ENCODE results near the gene MBLAC1.

The MBLAC1 gene

DNA sequence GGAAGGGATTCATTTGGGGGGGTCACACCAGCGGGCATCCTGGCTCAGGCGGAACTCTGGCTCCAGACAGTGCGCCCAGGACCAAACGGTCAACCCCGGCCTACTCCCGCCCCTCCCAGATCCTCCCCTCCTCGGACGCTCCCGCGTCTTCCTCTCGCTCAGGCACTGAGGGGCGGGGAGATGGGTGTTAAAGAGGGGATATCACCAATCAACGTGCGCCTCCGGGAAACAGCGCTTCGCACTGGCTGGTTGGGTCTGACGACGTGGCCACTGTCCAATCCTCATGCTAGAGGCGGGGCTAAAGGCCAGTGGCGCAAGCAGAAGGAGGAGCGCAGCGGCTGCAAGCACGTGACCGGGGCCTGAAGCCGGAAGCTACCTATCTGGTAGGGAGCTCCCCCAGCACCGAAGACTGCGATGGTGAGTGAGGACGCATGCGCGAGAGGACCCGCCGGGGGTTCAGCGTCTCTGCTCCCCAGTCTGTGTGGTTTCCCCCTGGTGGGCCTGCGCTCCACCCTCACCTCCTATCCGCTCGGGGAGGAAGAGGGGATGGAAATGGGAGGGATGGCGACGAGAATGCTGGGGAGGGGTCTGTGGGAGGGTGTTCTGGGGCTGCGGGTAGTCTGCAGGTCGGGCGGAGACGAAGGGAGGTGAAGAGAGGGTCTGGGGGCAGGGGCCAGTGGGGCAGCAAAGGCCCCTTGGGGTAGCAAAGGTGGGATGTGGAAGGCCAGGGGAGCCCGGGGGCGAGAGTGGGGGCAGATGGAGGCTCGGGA is 22.0 kb downstream of the MBLAC1 start, which contains the start of gene LAMTOR4:
TSS of gene LAMTOR4 (plus strand) at position 360 of the 770 bp plus-strand sequence. CDS start at position 415, 55 bp downstream.
- DNase-seq (ENCODE audit: low read depth, low spot score): peak; percentile 96
- peak within 1 kb of the TSS; percentile 55 for H3K27ac ChIP-seq

DNA sequence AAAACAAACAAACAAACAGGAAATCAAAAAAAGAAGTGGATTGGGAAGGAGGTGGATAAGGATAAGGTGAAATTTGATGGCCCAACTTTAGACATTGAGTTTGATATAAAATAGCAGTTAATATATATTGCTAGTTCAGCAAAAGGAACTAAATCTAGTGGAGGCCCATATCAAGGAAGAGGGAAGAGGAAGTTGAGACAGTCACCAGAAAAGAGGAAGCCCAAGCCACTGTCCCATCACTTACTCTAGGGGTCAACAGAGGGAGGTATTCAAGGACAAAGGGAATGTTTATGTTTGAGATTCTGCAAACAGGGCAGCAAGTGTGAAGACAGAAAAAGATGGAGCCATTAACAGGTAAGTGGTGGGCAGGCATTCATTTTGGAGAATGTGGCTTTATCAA is 25.6 kb downstream of the MBLAC1 start:
- H3K27ac ChIP-seq: no peak overlapping the region
- DNase-seq (ENCODE audit: low read depth, low spot score): no peak

- H3K27ac ChIP-seq: no peak overlapping the region
- no peak for DNase-seq (ENCODE audit: low read depth, low spot score)
Measured at GRCh38 chr7:100152937-100153666, 26.3 kb downstream of the MBLAC1 start.

DNA sequence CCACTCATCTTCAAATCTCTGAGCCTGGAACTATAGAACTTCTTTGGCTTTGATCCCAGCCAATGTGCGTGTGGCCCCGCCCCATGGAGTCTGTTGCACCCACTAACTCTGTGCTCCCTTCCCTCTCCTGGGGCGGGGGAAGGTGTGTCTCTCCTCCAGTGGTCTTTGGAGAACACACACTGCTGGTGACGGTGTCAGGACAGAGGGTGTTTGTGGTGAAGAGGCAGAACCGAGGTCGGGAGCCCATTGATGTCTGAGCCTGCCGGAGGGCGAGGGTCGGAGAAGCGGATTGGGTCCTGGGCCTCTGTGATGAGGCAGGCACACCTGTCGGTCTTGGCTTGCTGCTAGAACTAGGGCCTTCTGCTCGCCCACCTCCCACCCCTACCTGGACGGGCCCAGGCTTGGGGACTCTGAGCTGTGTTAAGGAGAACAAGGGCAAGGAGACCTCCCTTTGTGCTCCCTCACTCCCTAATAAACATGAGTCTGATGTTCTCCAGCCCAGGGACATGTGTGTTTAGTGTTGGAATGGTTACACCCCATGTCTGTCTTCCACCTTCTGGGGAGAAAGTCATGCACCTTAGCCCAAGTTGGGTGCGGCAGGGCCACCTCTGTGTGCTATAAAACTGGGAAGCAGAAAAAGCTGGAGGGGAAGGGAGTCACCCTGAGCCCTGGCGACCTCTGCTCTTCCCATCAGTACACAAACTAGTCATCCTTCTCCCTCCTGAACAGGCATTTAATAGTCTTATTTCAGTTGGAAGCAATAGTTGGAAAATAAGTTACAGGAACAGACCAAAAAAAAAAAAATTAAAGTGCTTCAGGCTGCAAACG is 27.2 kb downstream of the MBLAC1 start:
- no peak for DNase-seq (ENCODE audit: low read depth, low spot score)
- no peak overlapping the region for H3K27ac ChIP-seq

- no peak for DNase-seq (ENCODE audit: low read depth, low spot score)
- H3K27ac ChIP-seq: no peak overlapping the region
Measured at GRCh38 chr7:100154651-100155491, 28.1 kb downstream of the MBLAC1 start.

DNA sequence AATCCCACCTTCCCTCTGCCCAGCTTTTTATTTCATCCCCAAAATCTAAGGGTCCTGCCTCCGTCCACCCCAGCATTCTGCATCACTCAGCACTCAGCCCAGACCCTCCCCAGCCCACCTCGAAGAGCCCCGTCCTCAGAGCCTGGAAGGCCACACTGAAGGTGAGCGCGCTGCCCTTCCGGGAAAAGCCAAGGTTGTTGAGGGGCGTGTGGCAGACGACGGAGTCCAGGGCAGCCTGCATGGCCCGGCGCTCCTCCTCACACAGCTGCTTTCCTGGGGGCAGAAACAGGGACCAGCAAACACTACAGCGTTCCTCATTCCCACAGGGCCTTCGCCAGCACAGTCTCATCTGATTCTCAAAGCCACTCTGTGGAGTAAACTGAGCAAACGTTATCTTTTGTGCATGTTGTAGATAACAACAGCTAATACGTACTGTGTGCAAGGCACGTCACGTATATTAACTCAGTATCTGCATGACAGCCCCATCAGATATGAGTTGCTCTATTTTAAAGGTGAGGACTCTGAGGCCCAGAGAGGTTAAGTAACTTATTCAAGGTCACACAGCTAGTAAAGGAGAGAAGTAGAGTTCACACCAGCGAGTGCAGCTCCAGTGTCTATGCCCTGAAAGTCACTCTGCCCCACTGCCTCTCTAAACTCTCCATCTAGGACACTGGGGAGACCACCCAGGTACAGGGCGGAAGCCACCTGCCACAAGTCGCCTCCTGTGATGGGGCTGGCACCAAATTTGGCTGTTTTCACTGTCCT is 29.0 kb downstream of the MBLAC1 start:
- DNase-seq (ENCODE audit: low read depth, low spot score): no peak
- no peak overlapping the region for H3K27ac ChIP-seq

GRCh38 chr7:100156331-100157068 is 29.7 kb downstream of the MBLAC1 start:
- no peak overlapping the region for H3K27ac ChIP-seq
- DNase-seq (ENCODE audit: low read depth, low spot score): no peak

DNA sequence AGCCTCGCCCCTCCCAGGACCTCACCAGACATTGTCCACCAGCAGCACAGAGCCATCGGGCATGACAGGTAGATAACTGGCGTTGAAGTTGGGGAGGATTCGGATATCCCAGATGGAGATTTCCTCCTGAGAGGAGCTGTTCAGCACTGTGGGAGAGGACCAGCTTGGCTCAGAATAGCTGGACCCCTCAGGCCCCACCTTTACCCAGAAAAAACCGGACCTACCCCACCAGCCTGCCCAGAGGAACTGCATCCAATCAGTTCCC is 30.2 kb downstream of the MBLAC1 start:
- peak overlapping the region; percentile 77 for H3K27ac ChIP-seq
- DNase-seq (ENCODE audit: low read depth, low spot score): no peak

DNA sequence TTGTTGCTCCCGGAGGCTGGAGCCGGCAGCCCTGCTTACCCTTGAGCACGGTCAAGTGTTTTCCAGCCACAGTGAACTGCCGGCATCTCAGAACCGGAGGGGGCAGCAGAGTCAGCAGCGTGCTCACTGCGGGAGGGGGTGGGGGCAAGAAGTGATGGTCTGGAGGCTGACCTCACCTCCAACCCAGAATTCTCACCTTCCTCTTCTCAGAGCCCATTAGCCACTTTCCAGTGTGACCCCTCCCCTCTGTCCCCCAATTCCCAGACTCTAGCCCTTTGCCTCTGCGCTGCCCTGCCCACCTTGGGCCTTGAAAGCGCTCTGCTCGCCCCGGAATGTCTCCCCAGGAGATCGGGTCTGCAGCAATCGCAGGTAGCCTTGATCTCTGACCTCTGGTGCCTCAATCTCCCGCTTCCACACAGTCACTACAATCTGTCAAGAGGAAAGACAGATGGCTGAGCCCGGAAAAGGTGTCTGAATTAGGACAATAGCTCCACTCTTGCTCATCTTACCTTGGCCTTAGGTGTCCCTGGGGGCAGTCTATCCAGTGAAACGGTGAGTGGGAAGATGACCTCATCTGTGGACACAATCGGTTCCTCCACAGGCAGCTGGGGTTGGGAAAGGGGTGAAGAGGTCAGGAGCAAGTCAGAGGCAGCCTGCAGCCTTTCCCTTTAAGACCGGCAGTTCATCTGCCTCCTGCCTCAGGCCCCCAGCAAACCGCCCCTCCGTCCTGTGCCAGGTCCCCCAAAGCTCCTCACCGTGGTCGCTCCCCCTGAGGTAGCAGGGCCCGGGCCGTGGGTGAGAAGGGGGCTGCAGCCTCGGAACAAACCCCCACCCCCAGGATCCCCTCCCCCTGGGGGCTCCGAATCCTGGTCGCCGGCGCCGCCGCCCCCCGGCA is 30.8 kb downstream of the MBLAC1 start:
- DNase-seq (ENCODE audit: low read depth, low spot score): peak; percentile 31
- peak overlapping the region; percentile 77 for H3K27ac ChIP-seq

DNA sequence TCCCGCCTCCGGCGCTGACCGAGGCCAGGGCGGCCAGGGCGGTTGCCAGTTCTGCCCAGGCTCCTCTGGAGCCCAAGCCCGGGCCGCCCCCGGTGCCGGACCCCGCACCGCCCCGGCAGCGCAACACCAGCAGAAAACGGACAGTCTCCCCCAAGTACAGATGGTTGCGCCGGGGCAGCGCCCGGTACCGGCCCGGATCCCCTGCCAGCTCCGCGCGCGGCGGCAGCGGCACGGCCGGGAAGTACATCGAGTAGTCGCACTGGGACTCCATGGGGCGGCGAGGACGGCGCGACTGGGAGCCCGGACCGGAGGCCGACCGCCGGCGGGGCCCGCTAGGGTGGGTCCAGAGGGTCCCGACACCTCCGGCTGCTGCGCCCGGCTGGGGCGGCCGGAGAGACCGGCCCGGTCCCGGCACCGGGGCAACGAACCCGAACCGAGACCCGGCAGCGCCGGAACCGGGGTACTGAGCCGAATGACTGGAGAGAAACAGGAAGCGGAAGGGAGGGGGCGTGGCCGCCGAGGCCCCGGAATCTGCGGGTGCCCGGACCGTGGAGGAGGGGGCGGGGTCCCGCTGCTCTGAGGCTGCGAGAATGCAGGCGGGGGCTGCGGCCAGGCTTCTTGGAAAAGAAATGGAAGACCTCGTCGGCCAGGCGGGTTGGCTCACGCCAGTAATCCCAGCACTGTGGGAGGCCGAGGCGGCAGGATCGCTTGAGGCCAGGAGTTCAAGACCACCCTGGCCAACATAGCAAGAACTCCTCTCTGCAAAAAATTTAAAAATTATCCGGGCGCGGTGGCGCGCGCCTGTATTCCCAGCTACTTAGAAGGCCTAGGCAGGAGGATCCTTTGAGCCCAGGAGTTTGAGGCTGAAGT is 31.7 kb downstream of the MBLAC1 start, which contains the start of gene TRAPPC14:
TSS of gene TRAPPC14 (minus strand) at position 495 of the 870 bp plus-strand sequence. CDS start at position 271, 224 bp downstream.
- no peak for DNase-seq (ENCODE audit: low read depth, low spot score)
- H3K27ac ChIP-seq: peak within 1 kb of the TSS; percentile 77

GRCh38 chr7:100159099-100159623 is 32.4 kb downstream of the MBLAC1 start:
- H3K27ac ChIP-seq: peak overlapping the region; percentile 77

DNA sequence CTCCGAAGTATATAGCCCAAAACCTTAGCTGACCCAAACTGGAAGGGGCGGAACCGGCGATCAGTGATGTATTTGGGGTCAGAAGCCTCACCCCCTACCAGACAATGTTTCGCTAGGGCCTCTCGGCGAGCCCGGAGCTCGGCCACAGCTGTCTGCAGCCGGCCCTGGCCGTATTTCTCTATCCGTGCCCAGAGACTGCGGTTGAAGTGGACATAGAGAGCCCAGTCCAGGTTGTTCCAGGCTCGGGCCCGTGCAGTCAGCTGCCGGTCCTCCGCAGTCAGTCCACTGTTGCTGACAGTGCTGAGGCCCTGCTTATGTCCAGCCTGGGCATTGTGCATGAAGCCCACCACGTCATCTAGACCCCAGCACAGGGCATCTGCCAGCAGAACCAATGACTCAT is 33.3 kb downstream of the MBLAC1 start:
- H3K27ac ChIP-seq: no peak overlapping the region
- DNase-seq (ENCODE audit: low read depth, low spot score): no peak

More at GRCh38 chr7:100159099-100159623, 32.4 kb downstream of the MBLAC1 start:
- no peak for DNase-seq (ENCODE audit: low read depth, low spot score)

- no peak overlapping the region for H3K27ac ChIP-seq
- peak; percentile 40 for DNase-seq (ENCODE audit: low read depth, low spot score)
Measured at GRCh38 chr7:100163006-100163531, 36.3 kb downstream of the MBLAC1 start.

GRCh38 chr7:100163871-100164270 is 37.1 kb downstream of the MBLAC1 start:
- no peak overlapping the region for H3K27ac ChIP-seq
- no peak for DNase-seq (ENCODE audit: low read depth, low spot score)

GRCh38 chr7:100166317-100166940 is 39.7 kb downstream of the MBLAC1 start:
- DNase-seq (ENCODE audit: low read depth, low spot score): no peak
- no peak overlapping the region for H3K27ac ChIP-seq
